Transverse colon (tissue), 4 donors: ENCODE measurements around the gene STXBP3. TPM values are rescaled to one million over a fixed set of nuclear protein-coding genes. Genes with fewer than 3 reads are reported as not detected.

Source experiments
- DNase-seq: peaks from one replicate; pipeline ENCODE4 v3.0.0-alpha.2; 2019
- H3K27ac ChIP-seq, 4 donors: fragments of 200-600 bp; sonication (generic); 2 replicates each; pipeline ENCODE4 v1.5.1; 2016 to 2018; ENCODE audit warnings: inconsistent platforms in 4 of 4
- H3K27me3 ChIP-seq: fragments of 200-600 bp; sonication (generic); 2 replicates; pipeline ENCODE4 v1.5.1; 2017; ENCODE audit warnings: inconsistent platforms
- H3K36me3 ChIP-seq, 4 donors: fragments of 200-600 bp; sonication (generic); 2 replicates each; pipeline ENCODE4 v1.5.1; 2017 to 2019; ENCODE audit warnings: inconsistent platforms in 4 of 4
- H3K4me1 ChIP-seq, 4 donors: fragments of 200-600 bp; sonication (generic); 2 replicates each; pipeline ENCODE4 v1.5.1; 2017 to 2020; ENCODE audit warnings: inconsistent platforms in 4 of 4
- H3K4me3 ChIP-seq, 4 donors: fragments of 200-600 bp; sonication (generic); 1 replicate in 1 of 4; 2 replicates in 3 of 4; pipeline versions ENCODE4 v1.5.1 to v1.6.1; 2017 to 2019; ENCODE audit warnings: inconsistent platforms in 4 of 4
- H3K9me3 ChIP-seq, 2 donors: fragments of 200-600 bp; sonication (generic); 2 replicates each; pipeline ENCODE4 v1.5.1; 2017 to 2019; ENCODE audit warnings: inconsistent platforms in 2 of 2
- EP300 ChIP-seq: sonication (generic); formaldehyde crosslinking; IDR thresholded peaks from one replicate; pipeline ENCODE4 v1.6.1; 2017; ENCODE audit warnings: antibody characterized with exemption, low read depth
- POLR2A ChIP-seq: fragments of 450-650 bp; IDR thresholded peaks from one replicate; pipeline ENCODE4 v1.6.1; 2016; ENCODE audit warnings: antibody characterized with exemption, mild to moderate bottlenecking, moderate library complexity
- POLR2AphosphoS5 ChIP-seq, 3 donors: sonication (generic); formaldehyde crosslinking; IDR thresholded peaks; one replicate each; pipeline ENCODE4 v1.6.1; 2016; ENCODE audit warnings: antibody characterized with exemption in 3 of 3
- WGBS, 2 donors: methylation state at CpG; one replicate each; pipeline ENCODE4 v1.1.5; 2018; ENCODE audit warnings: low coverage in 1 of 2; 5-methylcytosine and 5-hydroxymethylcytosine counted together
- in situ Hi-C, 4 donors: fragments of 200-750 bp; cut with MboI; loops; one replicate each; pipeline versions ENCODE4 v1.15.0 to v1.15.1; 2017; ENCODE audit warnings: low sequenced_read_pairs in 3 of 4, low pct_ligation_motif_present in 1 of 4, low pct_unique_long_range_greater_than_20kb in 1 of 4
- intact Hi-C: fragments of 100-400 bp; cut with DNase I; formaldehyde crosslinking; loops from one replicate; pipeline ENCODE4 v1.15.1; 2023; ENCODE audit warnings: low total_unique reads
- total RNA-seq, 4 donors: library from RNA; depleted of rRNA; stranded (reverse); fragments of >200 nt; gene quantifications; one replicate each; pipeline ENCODE4 v1.1.0, GENCODE V29; 2016
- TF ChIP-seq, protein P1 (sequence below), 5 experiments: fragments of 200-600 bp in 3 of 5; fragments of 450-650 bp in 2 of 5; sonication (generic) in 3 of 5; IDR thresholded peaks; 1 replicate in 2 of 5; 2 replicates in 3 of 5; pipeline ENCODE4 v1.5.1; 2016 to 2017; ENCODE audit warnings: antibody characterized with exemption in 5 of 5, inconsistent platforms in 3 of 5, mild to moderate bottlenecking in 2 of 5, moderate library complexity in 1 of 5

Gene STXBP3
- total RNA-seq, 4 donors from 2014 or later: 33.3 to 134 (median 76.3) TPM

- no peak overlapping the region for H3K4me3 ChIP-seq
- H3K9me3 ChIP-seq: no peaks in the 10 kb centered on the region
- TF ChIP-seq EP300 (no peak), POLR2A (no peak), POLR2AphosphoS5 (IDR thresholded peaks at IDR 0.05) (no peak)
- TF ChIP-seq, protein P1, sequence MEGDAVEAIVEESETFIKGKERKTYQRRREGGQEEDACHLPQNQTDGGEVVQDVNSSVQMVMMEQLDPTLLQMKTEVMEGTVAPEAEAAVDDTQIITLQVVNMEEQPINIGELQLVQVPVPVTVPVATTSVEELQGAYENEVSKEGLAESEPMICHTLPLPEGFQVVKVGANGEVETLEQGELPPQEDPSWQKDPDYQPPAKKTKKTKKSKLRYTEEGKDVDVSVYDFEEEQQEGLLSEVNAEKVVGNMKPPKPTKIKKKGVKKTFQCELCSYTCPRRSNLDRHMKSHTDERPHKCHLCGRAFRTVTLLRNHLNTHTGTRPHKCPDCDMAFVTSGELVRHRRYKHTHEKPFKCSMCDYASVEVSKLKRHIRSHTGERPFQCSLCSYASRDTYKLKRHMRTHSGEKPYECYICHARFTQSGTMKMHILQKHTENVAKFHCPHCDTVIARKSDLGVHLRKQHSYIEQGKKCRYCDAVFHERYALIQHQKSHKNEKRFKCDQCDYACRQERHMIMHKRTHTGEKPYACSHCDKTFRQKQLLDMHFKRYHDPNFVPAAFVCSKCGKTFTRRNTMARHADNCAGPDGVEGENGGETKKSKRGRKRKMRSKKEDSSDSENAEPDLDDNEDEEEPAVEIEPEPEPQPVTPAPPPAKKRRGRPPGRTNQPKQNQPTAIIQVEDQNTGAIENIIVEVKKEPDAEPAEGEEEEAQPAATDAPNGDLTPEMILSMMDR (IDR thresholded peaks at IDR 0.05): no peak
- in situ Hi-C loops: loop anchor here in 1 of 4 donors (10.0 kb wide), 1 partner anchor 158 kb away; no protein-coding TSS in a partner anchor
- intact Hi-C loops: no loop called here
- H3K27ac ChIP-seq: no peak overlapping the region
- no peaks in the 10 kb centered on the region for H3K27me3 ChIP-seq
- peaks cover 0 to 41% (median 12%) of the 10 kb centered on the region in 4 donors for H3K36me3 ChIP-seq
- WGBS, 2 donors: 57 to 64% methylated on average over 1 of the region's 1 CpG
- no peak for DNase-seq
- no peaks in the 10 kb centered on the region for H3K4me1 ChIP-seq
Measured at GRCh38 chr1:108767115-108767514, 20.6 kb downstream of the STXBP3 start.

GRCh38 chr1:108767708-108768107 is 21.2 kb downstream of the STXBP3 start:
- Histone ChIP-seq H3K27ac (no peak overlapping the region), H3K4me3 (no peak overlapping the region), H3K9me3 (no peaks in the 10 kb centered on the region), H3K4me1 (no peaks in the 10 kb centered on the region), H3K27me3 (no peaks in the 10 kb centered on the region), H3K36me3 (peaks cover 0 to 38% (median 12%) of the 10 kb centered on the region in 4 donors)
- TF ChIP-seq EP300: no peak
- no peak for TF ChIP-seq POLR2A
- TF ChIP-seq, protein P1 (IDR thresholded peaks at IDR 0.05): no peak
- TF ChIP-seq POLR2AphosphoS5 (IDR thresholded peaks at IDR 0.05): no peak
- in situ Hi-C loops: loop anchor here in 1 of 4 donors (10.0 kb wide), 1 partner anchor 157 kb away; no protein-coding TSS in a partner anchor
- DNase-seq: no peak
- WGBS, 2 donors: 66 to 91% methylated on average over 2 to 3 of the region's 3 CpGs
- intact Hi-C loops: no loop called here

DNA sequence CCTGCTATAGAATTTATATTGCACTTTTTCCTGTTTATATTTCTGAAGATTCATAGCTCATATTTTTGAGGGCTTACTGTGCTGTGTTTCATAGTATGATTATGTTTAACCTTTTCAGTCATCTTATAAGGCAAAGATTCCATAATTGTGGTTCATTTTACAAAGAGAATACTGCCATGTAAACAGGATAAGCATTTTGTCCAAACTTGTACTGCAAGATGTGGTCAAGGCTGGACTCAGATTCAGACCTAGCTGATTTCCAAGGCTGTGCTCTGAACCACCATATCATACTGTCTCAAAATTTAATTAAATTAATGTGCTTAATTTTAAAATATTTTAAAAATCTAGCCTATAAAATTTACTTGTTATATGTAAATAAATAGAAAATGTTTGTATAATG is 31.4 kb downstream of the STXBP3 start:
- H3K27me3 ChIP-seq: no peaks in the 10 kb centered on the region
- peaks cover 0 to 55% (median 23%) of the 10 kb centered on the region in 4 donors for H3K36me3 ChIP-seq
- H3K4me1 ChIP-seq: no peaks in the 10 kb centered on the region
- no peak overlapping the region for H3K27ac ChIP-seq
- intact Hi-C loops (no loop called here), in situ Hi-C loops (no loop called here)
- no peak for TF ChIP-seq EP300
- TF ChIP-seq, protein P1 (IDR thresholded peaks at IDR 0.05): no peak
- no peaks in the 10 kb centered on the region for H3K9me3 ChIP-seq
- no peak overlapping the region for H3K4me3 ChIP-seq
- DNase-seq: no peak

- Histone ChIP-seq H3K4me1 (no peaks in the 10 kb centered on the region), H3K27ac (no peak overlapping the region), H3K4me3 (no peak overlapping the region), H3K27me3 (no peaks in the 10 kb centered on the region), H3K9me3 (peaks cover 0 to under 1% of the 10 kb centered on the region in 2 donors), H3K36me3 (peaks cover 0 to 56% (median 22%) of the 10 kb centered on the region in 4 donors)
- intact Hi-C loops (no loop called here), in situ Hi-C loops (no loop called here)
- DNase-seq: no peak
- no peak for TF ChIP-seq EP300
- TF ChIP-seq, protein P1 (IDR thresholded peaks at IDR 0.05): no peak
- TF ChIP-seq POLR2AphosphoS5 (IDR thresholded peaks at IDR 0.05): no peak
- TF ChIP-seq POLR2A: no peak
Measured at GRCh38 chr1:108779455-108779854, 33.0 kb downstream of the STXBP3 start.
